CD4-positive, alpha-beta T cell treated with Interleukin-15 for 1 hour (primary cell): Measurements from ENCODE around the gene GRWD1.

Experiments
- DNase-seq: peaks from one replicate; pipeline ENCODE4 v3.0.0-alpha.2; 2020

Gene GRWD1

DNA sequence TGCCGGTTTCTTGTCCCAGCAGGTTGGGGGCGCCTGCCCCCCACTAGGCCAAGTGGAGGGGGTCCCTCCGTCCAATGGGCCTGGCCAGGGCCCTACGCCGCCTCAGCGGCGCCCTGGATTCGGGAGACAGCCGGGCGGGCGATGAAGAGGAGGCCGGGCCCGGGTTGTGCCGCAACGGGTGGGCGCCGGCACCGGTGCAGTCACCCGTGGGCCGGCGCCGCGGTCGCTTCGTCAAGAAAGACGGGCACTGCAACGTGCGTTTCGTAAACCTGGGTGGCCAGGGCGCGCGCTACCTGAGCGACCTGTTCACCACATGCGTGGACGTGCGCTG, 15.8 kb downstream of the GRWD1 start:
- no peak for DNase-seq

GRCh38 chr19:48461982-48462655, 16.3 kb downstream of the GRWD1 start:
- no peak for DNase-seq

DNA sequence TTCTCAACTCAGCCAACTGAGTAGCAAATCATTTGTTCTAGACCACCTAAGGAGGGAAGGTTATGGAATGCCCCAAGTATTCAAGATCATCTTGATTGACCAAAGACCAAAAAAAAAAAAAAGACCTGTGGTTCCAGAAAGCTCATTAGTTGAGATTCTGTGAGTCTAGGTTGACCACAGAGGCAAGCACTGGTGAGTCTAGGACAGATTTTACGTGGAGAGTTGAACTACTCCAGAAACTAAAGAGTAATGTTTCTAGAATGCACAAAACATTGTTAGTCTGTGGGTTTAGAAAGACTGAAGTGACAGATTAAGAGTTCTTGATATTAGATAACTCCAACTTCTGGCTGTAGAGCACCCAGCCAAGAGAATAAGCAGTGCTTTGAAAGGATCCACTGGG, 19.4 kb downstream of the GRWD1 start:
- DNase-seq: no peak

- no peak for DNase-seq
Observed at GRCh38 chr19:48466561-48467325, 21.0 kb downstream of the GRWD1 start.

DNA sequence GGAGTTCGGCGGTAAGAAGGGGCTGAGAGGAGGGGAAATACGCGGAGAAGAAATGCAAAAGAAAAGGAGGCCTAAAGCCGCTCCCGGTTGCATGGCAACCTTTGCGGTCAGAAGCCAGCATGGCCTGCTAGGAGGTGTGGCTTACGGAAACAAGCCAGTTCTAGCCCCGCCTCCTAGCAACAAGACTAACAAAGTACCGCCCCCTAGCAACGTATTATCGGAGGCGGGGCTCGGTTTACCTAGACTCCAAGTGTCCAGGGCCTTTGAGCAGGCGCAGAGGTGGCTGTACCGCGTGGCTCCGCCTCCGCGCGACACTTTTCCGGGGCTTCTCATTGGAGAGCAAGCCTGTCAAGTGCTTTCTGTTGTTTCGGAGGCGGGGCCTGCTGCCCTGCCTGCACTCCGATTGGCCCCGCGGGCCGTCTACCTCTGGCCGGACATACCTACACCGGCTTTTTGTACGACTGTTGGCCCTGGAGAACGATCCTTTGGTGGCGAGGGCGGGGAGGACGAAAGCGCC, 23.0 kb downstream of the GRWD1 start:
- DNase-seq: peak; percentile 100

- DNase-seq: peak; percentile 56
Observed at GRCh38 chr19:48469289-48469881, 23.6 kb downstream of the GRWD1 start, which contains the start of gene CYTH2. CYTH2 (plus strand) TSS chr19:48469369; CDS start chr19:48469508, 139 bp downstream.

GRCh38 chr19:48469934-48470680, 24.3 kb downstream of the GRWD1 start:
- DNase-seq: no peak

DNA sequence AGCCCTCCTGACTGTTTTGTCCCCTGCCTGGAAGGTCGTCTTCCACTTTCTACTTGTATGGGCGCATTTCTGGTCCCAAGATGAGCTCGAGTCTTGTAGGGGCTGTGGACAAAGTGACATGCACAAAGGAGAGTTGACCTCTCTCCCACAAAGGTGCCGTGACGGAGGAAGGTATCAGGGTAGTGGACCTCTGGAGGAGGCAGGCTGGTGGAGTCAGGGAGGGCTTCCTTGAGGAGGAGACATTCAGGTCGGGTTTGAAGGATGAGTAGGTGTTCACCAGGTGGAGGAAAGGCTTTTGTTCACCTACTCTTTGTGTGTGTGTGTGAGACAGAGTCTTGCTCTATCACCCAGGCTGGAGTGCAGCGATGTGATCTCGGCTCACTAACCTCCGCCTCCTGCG, 25.1 kb downstream of the GRWD1 start:
- DNase-seq: no peak

- no peak for DNase-seq
Observed at GRCh38 chr19:48471836-48472235, 26.1 kb downstream of the GRWD1 start.

- no peak for DNase-seq
Observed at GRCh38 chr19:48473161-48473966, 27.6 kb downstream of the GRWD1 start.

DNA sequence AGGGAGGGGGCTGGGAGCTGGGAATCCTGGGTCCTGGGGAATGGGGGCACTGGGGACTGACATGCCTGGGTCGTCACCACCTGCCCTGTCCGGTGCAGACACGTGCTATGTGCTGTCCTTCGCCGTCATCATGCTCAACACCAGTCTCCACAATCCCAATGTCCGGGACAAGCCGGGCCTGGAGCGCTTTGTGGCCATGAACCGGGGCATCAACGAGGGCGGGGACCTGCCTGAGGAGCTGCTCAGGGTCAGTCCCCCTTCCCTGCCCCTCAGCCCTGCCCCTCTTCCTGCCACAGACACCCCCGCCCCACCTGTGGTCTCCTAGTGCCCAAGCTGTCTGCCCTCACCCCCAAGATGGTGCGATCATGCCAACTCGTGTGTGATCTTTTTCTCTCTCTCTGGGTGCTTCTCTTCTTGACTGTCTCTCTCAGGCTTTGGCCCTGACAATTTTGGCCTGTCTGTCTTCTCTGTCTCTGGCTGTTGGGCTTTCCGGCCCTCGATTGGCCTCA, 28.4 kb downstream of the GRWD1 start:
- no peak for DNase-seq

- no peak for DNase-seq
Observed at GRCh38 chr19:48475369-48476068, 29.7 kb downstream of the GRWD1 start.

GRCh38 chr19:48476176-48476575, 30.4 kb downstream of the GRWD1 start:
- DNase-seq: no peak

GRCh38 chr19:48477067-48477685, 31.4 kb downstream of the GRWD1 start:
- DNase-seq: no peak

DNA sequence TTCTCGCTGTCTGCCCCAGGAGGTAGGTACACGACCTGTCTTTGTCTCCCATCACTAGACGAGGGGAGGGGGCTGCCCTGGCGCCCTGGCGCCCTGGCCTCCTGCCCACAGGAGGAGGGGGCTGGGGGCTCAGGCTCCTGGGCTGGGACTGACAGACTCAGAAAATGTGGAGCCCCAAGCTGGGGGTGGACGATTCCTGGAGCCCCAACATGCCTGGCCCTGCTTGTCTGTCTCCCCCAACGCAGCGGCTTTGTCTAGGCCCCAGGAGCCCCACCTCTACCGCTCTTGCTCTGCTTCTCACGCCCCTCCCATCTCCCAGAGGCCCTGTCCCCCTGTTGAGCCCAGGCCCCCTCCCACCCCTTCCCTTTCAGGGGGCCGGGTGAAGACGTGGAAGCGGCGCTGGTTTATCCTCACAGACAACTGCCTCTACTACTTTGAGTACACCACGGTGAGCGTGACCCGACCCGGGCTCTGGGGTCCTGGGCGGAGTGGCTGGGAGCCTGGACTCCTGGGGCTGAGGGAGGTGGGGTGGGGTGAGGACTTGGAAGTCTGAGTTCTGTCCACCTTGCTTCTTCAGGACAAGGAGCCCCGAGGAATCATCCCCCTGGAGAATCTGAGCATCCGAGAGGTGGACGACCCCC, 32.0 kb downstream of the GRWD1 start:
- DNase-seq: no peak

DNA sequence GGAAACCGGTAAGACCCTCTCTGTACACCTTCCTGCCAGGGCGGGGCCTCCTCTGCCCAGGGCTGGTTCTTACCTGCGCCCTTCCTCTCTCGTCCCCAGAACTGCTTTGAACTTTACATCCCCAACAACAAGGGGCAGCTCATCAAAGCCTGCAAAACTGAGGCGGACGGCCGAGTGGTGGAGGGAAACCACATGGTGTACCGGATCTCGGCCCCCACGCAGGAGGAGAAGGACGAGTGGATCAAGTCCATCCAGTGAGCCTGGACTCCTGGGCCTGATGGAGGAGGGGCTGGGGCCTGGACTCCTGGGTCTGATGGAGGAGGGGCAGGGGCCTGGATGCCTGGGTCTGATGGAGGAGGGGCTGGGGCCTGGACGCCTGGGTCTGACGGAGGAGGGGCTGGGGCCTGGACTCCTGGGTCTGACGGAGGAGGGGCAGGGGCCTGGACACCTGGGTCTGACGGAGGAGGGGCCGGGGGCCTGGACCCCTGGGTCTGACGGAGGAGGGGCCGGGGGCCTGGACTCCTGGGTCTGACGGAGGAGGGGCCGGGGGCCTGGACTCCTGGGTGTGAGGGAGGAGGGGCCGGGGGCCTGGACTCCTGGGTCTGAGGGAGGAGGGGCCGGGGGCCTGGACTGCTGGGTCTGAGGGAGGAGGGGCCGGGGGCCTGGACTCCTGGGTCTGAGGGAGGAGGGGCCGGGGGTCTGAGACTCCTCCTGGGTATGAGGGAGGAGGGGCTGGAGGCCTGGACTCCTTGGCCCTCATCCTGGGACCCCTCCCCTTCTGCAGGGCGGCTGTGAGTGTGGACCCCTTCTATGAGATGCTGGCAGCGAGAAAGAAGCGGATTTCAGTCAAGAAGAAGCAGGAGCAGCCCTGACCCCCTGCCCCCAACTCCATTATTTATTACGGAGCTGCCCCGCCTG, 32.8 kb downstream of the GRWD1 start:
- no peak for DNase-seq

- no peak for DNase-seq
Observed at GRCh38 chr19:48479686-48480085, 33.9 kb downstream of the GRWD1 start.

GRCh38 chr19:48480183-48480557, 34.4 kb downstream of the GRWD1 start:
- DNase-seq: peak; percentile 49
